ENCODE measurements around the gene TAF1C.

- TF ChIP-seq CTCF (IDR thresholded peaks at IDR 0.05) = no peak
- TF ChIP-seq POLR2A (IDR thresholded peaks at IDR 0.05) = no peak
These were observed 31.1 kb downstream of the TAF1C start for GRCh38 chr16:84155771-84156170.
